WI38 (cell line): Measurements from ENCODE around the gene FBLL1.

Experiments used
- H3K4me3 ChIP-seq: 2 replicates; pipeline ENCODE4 v1.5.1; 2011; ENCODE audit warnings: low read depth, mild to moderate bottlenecking, control low read depth, low read length
- TF ChIP-seq, protein P1 (sequence below): IDR thresholded peaks from 2 replicates; pipeline ENCODE4 v1.5.1; 2012; ENCODE audit warnings: low read depth, mild to moderate bottlenecking, control low read depth, low read length

FBLL1 gene

GRCh38 chr5:168575391-168576372 lies 46.6 kb downstream of the FBLL1 start:
- TF ChIP-seq, protein P1, sequence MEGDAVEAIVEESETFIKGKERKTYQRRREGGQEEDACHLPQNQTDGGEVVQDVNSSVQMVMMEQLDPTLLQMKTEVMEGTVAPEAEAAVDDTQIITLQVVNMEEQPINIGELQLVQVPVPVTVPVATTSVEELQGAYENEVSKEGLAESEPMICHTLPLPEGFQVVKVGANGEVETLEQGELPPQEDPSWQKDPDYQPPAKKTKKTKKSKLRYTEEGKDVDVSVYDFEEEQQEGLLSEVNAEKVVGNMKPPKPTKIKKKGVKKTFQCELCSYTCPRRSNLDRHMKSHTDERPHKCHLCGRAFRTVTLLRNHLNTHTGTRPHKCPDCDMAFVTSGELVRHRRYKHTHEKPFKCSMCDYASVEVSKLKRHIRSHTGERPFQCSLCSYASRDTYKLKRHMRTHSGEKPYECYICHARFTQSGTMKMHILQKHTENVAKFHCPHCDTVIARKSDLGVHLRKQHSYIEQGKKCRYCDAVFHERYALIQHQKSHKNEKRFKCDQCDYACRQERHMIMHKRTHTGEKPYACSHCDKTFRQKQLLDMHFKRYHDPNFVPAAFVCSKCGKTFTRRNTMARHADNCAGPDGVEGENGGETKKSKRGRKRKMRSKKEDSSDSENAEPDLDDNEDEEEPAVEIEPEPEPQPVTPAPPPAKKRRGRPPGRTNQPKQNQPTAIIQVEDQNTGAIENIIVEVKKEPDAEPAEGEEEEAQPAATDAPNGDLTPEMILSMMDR: no peak
- H3K4me3 ChIP-seq: no peak overlapping the region

GRCh38 chr5:168578006-168578405 lies 48.9 kb downstream of the FBLL1 start:
- TF ChIP-seq, protein P1: no peak
- peak overlapping the region; percentile 90 for H3K4me3 ChIP-seq

DNA sequence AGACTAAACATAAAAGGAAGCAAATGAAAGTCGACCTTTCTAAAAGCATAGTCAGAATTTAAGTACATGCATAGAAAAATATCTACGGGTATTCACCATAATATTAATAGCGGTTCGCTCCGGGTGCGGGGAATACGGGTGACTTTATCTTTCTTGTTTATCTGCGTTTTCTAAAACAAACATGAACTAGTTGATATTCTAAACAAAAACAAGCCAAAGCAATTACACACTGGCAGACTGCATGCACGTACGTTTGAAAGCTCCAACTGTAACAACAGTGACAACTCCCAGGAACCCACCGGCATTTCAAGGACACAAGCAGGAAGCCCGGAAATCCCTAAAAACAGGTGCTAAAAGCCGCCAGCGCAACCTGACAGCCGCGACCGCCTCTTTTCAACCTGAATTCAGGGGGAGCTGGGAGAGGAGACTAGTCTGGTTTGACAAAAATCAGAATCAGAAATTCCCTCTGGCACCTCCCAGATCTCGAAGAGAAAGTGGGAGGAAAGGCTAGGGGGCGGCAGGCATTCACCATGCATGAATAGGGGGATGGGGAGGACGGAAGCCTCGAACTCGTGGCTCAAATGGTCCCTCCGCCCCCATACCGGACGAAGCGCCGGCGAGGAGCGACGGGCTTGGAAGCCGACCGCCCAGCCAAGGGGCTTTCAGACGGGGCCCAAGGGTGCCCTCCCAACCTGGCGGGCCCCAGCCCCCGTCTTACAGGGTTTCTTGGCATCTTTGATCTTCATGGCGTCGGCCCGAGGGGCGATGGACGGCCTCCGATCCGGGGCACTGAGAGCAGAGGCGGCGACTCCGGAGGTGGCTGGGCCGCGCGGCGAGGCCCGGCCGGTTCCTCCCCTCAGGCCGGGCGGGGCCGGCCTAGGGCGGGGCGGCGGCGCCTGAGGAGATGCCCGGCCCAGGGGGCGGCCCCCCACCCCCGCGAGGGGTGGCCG lies 49.7 kb downstream of the FBLL1 start, which contains the start of gene PANK3:
PANK3 (minus strand) TSS at position 831 of the 950 bp plus-strand sequence; CDS start at position 746, 85 bp downstream.
- TF ChIP-seq, protein P1: no peak
- H3K4me3 ChIP-seq: peak within 1 kb of the TSS; percentile 90

- H3K4me3 ChIP-seq: peak overlapping the region; percentile 90
- TF ChIP-seq, protein P1: no peak
Observed at GRCh38 chr5:168579488-168580226, 50.6 kb downstream of the FBLL1 start.

DNA sequence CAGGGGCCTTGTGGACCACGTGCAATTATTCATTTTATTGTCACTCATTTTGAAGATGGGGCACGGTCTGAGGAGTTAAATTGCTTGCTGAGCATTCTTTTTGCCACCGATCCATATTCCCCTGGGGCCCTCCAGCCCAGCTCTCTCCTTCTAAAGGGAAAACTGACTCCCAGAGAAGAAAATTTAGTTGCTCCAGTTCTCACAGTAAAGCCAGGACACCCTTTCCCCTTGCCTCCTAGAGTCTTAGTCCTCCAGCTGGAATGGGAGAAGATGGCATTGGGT lies 51.1 kb downstream of the FBLL1 start:
- peak overlapping the region; percentile 90 for H3K4me3 ChIP-seq
- TF ChIP-seq, protein P1: no peak
